ENCODE measurements around the gene TBC1D4.

TBC1D4 gene

GRCh38 chr13:75486146-75487062 lies 4.4 kb upstream of the TBC1D4 start:
- in situ Hi-C loops (cut with MboI; ENCODE audit: low sequenced_read_pairs), result no loop called here

GRCh38 chr13:75485286-75486062 lies 3.5 kb upstream of the TBC1D4 start:
- in situ Hi-C loops (cut with MboI; ENCODE audit: low sequenced_read_pairs), result no loop called here

GRCh38 chr13:75482820-75483079 lies 781 bp upstream of the TBC1D4 start:
- in situ Hi-C loops (cut with MboI; ENCODE audit: low sequenced_read_pairs), result no loop called here

GRCh38 chr13:75481176-75482069 lies 546 bp downstream of the TBC1D4 start:
- in situ Hi-C loops (cut with MboI; ENCODE audit: low sequenced_read_pairs), result no loop called here

GRCh38 chr13:75480671-75481175 lies 1.2 kb downstream of the TBC1D4 start:
- in situ Hi-C loops (cut with MboI; ENCODE audit: low sequenced_read_pairs), result no loop called here

- in situ Hi-C loops (cut with MboI; ENCODE audit: low sequenced_read_pairs), result no loop called here
Measured at GRCh38 chr13:75479102-75479740, 2.7 kb downstream of the TBC1D4 start.

GRCh38 chr13:75478659-75479058 lies 3.3 kb downstream of the TBC1D4 start:
- in situ Hi-C loops (cut with MboI; ENCODE audit: low sequenced_read_pairs), result no loop called here

GRCh38 chr13:75474956-75475355 lies 7.0 kb downstream of the TBC1D4 start:
- in situ Hi-C loops (cut with MboI; ENCODE audit: low sequenced_read_pairs), result no loop called here

- in situ Hi-C loops (cut with MboI; ENCODE audit: low sequenced_read_pairs), result no loop called here
Measured at GRCh38 chr13:75473468-75473867, 8.5 kb downstream of the TBC1D4 start.

- in situ Hi-C loops (cut with MboI; ENCODE audit: low sequenced_read_pairs), result no loop called here
Measured at GRCh38 chr13:75470676-75471075, 11.3 kb downstream of the TBC1D4 start.

- in situ Hi-C loops (cut with MboI; ENCODE audit: low sequenced_read_pairs), result no loop called here
Measured at GRCh38 chr13:75469047-75469446, 12.9 kb downstream of the TBC1D4 start.

- in situ Hi-C loops (cut with MboI; ENCODE audit: low sequenced_read_pairs), result no loop called here
Measured at GRCh38 chr13:75468602-75469001, 13.4 kb downstream of the TBC1D4 start.

GRCh38 chr13:75468098-75468497 lies 13.9 kb downstream of the TBC1D4 start:
- in situ Hi-C loops (cut with MboI; ENCODE audit: low sequenced_read_pairs), result no loop called here

GRCh38 chr13:75467040-75467728 lies 14.8 kb downstream of the TBC1D4 start:
- in situ Hi-C loops (cut with MboI; ENCODE audit: low sequenced_read_pairs), result no loop called here

GRCh38 chr13:75465236-75465635 lies 16.7 kb downstream of the TBC1D4 start:
- in situ Hi-C loops (cut with MboI; ENCODE audit: low sequenced_read_pairs), result no loop called here

GRCh38 chr13:75461314-75461713 lies 20.7 kb downstream of the TBC1D4 start:
- in situ Hi-C loops (cut with MboI; ENCODE audit: low sequenced_read_pairs), result no loop called here

GRCh38 chr13:75460644-75461043 lies 21.3 kb downstream of the TBC1D4 start:
- in situ Hi-C loops (cut with MboI; ENCODE audit: low sequenced_read_pairs), result no loop called here

GRCh38 chr13:75458696-75459422 lies 23.1 kb downstream of the TBC1D4 start:
- in situ Hi-C loops (cut with MboI; ENCODE audit: low sequenced_read_pairs), result no loop called here

- in situ Hi-C loops (cut with MboI; ENCODE audit: low sequenced_read_pairs), result no loop called here
Measured at GRCh38 chr13:75455962-75456361, 26.0 kb downstream of the TBC1D4 start.
